ENCODE measurements around the gene GAB4.

- TF ChIP-seq USF2 (IDR thresholded peaks at IDR 0.05; ENCODE audit: borderline replicate concordance, low read depth, low read length) (no peak), CTCF (IDR thresholded peaks at IDR 0.05 in 2 of 3, conservative IDR thresholded peaks at IDR 0.05 in 1 of 3; ENCODE audit: control insufficient read depth in 2 of 3, extremely low read depth in 1 of 3, insufficient read depth in 1 of 3, low read depth in 3 of 3, low read length in 3 of 3) (no peak), CREM (IDR thresholded peaks at IDR 0.05; ENCODE audit: low read depth) (no peak), CBFB (IDR thresholded peaks at IDR 0.05; ENCODE audit: low read depth) (no peak), BCLAF1 (IDR thresholded peaks at IDR 0.05) (no peak), CREB1 (IDR thresholded peaks at IDR 0.05; ENCODE audit: low read depth) (no peak)
These were observed 39.6 kb upstream of the GAB4 start for GRCh38 chr22:17047656-17048055.
